Measurements from ENCODE around the gene HECW1.

- TF ChIP-seq CTCF (IDR thresholded peaks at IDR 0.05) (no peak), POLR2A (IDR thresholded peaks at IDR 0.05) (no peak)
Observed at GRCh38 chr7:43248553-43248952, 136.1 kb downstream of the HECW1 start.

Data from lower leg skin (tissue), 3 donors.